K562 (cell line): Measurements from ENCODE around the gene SAMM50. TPM values are rescaled to one million over a fixed set of nuclear protein-coding genes. Genes with fewer than 3 reads are reported as not detected.

Experiments
- ARNT ChIP-seq, 2 experiments: fragments of 450-650 bp; IDR thresholded peaks; 2 replicates each; pipeline ENCODE4 v1.6.1; 2016; ENCODE audit warnings: mild to moderate bottlenecking in 1 of 2
- E2F3 ChIP-seq: fragments of 250-450 bp; sonication (Bioruptor Pico); IDR thresholded peaks from 2 replicates; pipeline ENCODE4 v1.4.0; 2020; ENCODE audit warnings: mild to moderate bottlenecking
- GABPA ChIP-seq: fragments of 200-800 bp; sonication (Bioruptor generic); conservative IDR thresholded peaks from 2 replicates; pipeline ENCODE4 v1.6.1; 2016; ENCODE audit warnings: low read depth, missing genetic modification characterization, missing compliant biosample characterization
- KDM2B ChIP-seq: fragments of 250-450 bp; sonication (Bioruptor Pico); IDR thresholded peaks from 2 replicates; pipeline ENCODE4 v1.8.0; 2021; ENCODE audit warnings: mild to moderate bottlenecking, moderate library complexity
- OTX1 ChIP-seq: fragments of 450-650 bp; formaldehyde crosslinking; IDR thresholded peaks from 2 replicates; pipeline ENCODE4 v1.4.0; 2022; ENCODE audit warnings: mild to moderate bottlenecking
- PKNOX1 ChIP-seq: fragments of 450-650 bp; IDR thresholded peaks from 2 replicates; pipeline ENCODE4 v1.6.1; 2016
- SMARCC2 ChIP-seq: fragments of 450-650 bp; IDR thresholded peaks from 2 replicates; pipeline ENCODE4 v1.6.1; 2017; ENCODE audit warnings: antibody characterized with exemption, moderate library complexity, mild to moderate bottlenecking, low read depth
- STAG1 ChIP-seq: sonication (generic); formaldehyde crosslinking; IDR thresholded peaks from 2 replicates; pipeline ENCODE4 v1.5.0; 2020; ENCODE audit warnings: missing genetic modification reagents, borderline replicate concordance
- TAF1 ChIP-seq: IDR thresholded peaks from 2 replicates; pipeline ENCODE4 v1.6.1; 2011; ENCODE audit warnings: mild to moderate bottlenecking, low read length, moderate library complexity; ENCODE audit not compliant: insufficient read depth, control insufficient read depth, severe bottlenecking; ENCODE audit errors: extremely low read depth
- THRA ChIP-seq: fragments of 450-650 bp; IDR thresholded peaks from 2 replicates; pipeline ENCODE4 v1.6.1; 2017; ENCODE audit warnings: mild to moderate bottlenecking, moderate library complexity
- U2AF1 ChIP-seq: fragments of 200-400 bp; formaldehyde crosslinking; optimal IDR thresholded peaks from 2 replicates; pipeline ENCODE3; 2017; ENCODE audit warnings: mild to moderate bottlenecking, low read depth, low read length, moderate library complexity
- ZNF41 ChIP-seq: fragments of 250-450 bp; sonication (Bioruptor Pico); conservative IDR thresholded peaks from 2 replicates; pipeline ENCODE4 v1.4.0; 2020; ENCODE audit warnings: mild to moderate bottlenecking
- ZNF444 ChIP-seq: fragments of 250-450 bp; sonication (Bioruptor Pico); IDR thresholded peaks from 2 replicates; pipeline ENCODE4 v1.4.0; 2020; ENCODE audit warnings: mild to moderate bottlenecking, moderate library complexity
- ZSCAN32 ChIP-seq: fragments of 450-650 bp; formaldehyde crosslinking; IDR thresholded peaks from 2 replicates; pipeline ENCODE4 v1.4.0; 2020; ENCODE audit warnings: mild to moderate bottlenecking, moderate library complexity
- polyA plus RNA-seq, 8 experiments: library from polyadenylated mRNA; depleted of rRNA in 4 of 8; stranded (reverse) in 5 of 8; unstranded in 3 of 8; fragments of >200 nt; fragmentation: Nextera tagmentation in 2 of 8; fragmentation: Illumina TruSeq in 1 of 8; extraction: Ambion mirVana in 2 of 8; extraction: Trizol in 1 of 8; gene quantifications; 2 replicates each; pipeline versions ENCODE4 v1.2.1 to v1.2.3, GENCODE V29; 2011 to 2014; ENCODE audit warnings: inconsistent platforms in 1 of 8, missing spikeins in 1 of 8
- total RNA-seq, 7 experiments: library from RNA; depleted of rRNA in 6 of 7; stranded (reverse); fragments of >200 nt in 6 of 7; fragmentation: Illumina TruSeq in 2 of 7; extraction: Trizol in 2 of 7; gene quantifications; 2 replicates each; pipeline versions ENCODE4 v1.2.1 to v1.2.3, GENCODE V29; 2011 to 2021; ENCODE audit warnings: low replicate concordance in 1 of 7
- TF ChIP-seq, protein P1 (sequence below): fragments of 450-650 bp; IDR thresholded peaks from 2 replicates; pipeline ENCODE4 v1.6.1; 2017; ENCODE audit warnings: antibody characterized with exemption, mild to moderate bottlenecking
- TF ChIP-seq, protein P2 (sequence below): sonication (generic); formaldehyde crosslinking; IDR thresholded peaks from 2 replicates; pipeline ENCODE4 v1.8.0; 2022; ENCODE audit warnings: mild to moderate bottlenecking, missing genetic modification reagents

Gene SAMM50
- total and polyA plus RNA-seq, 9 of the 15 experiments (the other 6 are each of a cell fraction or from before 2014, with no cell fraction given) = 14.6 to 49.3 (median 38.1) TPM

- TF ChIP-seq, protein P1, sequence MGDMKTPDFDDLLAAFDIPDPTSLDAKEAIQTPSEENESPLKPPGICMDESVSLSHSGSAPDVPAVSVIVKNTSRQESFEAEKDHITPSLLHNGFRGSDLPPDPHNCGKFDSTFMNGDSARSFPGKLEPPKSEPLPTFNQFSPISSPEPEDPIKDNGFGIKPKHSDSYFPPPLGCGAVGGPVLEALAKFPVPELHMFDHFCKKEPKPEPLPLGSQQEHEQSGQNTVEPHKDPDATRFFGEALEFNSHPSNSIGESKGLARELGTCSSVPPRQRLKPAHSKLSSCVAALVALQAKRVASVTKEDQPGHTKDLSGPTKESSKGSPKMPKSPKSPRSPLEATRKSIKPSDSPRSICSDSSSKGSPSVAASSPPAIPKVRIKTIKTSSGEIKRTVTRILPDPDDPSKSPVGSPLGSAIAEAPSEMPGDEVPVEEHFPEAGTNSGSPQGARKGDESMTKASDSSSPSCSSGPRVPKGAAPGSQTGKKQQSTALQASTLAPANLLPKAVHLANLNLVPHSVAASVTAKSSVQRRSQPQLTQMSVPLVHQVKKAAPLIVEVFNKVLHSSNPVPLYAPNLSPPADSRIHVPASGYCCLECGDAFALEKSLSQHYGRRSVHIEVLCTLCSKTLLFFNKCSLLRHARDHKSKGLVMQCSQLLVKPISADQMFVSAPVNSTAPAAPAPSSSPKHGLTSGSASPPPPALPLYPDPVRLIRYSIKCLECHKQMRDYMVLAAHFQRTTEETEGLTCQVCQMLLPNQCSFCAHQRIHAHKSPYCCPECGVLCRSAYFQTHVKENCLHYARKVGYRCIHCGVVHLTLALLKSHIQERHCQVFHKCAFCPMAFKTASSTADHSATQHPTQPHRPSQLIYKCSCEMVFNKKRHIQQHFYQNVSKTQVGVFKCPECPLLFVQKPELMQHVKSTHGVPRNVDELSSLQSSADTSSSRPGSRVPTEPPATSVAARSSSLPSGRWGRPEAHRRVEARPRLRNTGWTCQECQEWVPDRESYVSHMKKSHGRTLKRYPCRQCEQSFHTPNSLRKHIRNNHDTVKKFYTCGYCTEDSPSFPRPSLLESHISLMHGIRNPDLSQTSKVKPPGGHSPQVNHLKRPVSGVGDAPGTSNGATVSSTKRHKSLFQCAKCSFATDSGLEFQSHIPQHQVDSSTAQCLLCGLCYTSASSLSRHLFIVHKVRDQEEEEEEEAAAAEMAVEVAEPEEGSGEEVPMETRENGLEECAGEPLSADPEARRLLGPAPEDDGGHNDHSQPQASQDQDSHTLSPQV = no peak; the same call in none of the 2 replicates
- TF ChIP-seq E2F3 (CRISPR knock-in tag) (no peak), SMARCC2 (peak; percentile 66; the same call in 1 of the 2 replicates), OTX1 (CRISPR knock-in tag) (no peak), KDM2B (CRISPR knock-in tag) (no peak), ZSCAN32 (CRISPR knock-in tag) (no peak), U2AF1 (no peak), STAG1 (CRISPR knock-in tag) (no peak), GABPA (tag) (no peak), PKNOX1 (no peak), ZNF41 (no peak), THRA (no peak), TAF1 (peak; percentile 23), ARNT (IDR thresholded peaks at IDR 0.05) (0 out of 4 replicates have a peak, but pooled peaks of 1 of the 2 experiments have one; percentile 31), ZNF444 (CRISPR knock-in tag) (no peak)
- TF ChIP-seq, protein P2, sequence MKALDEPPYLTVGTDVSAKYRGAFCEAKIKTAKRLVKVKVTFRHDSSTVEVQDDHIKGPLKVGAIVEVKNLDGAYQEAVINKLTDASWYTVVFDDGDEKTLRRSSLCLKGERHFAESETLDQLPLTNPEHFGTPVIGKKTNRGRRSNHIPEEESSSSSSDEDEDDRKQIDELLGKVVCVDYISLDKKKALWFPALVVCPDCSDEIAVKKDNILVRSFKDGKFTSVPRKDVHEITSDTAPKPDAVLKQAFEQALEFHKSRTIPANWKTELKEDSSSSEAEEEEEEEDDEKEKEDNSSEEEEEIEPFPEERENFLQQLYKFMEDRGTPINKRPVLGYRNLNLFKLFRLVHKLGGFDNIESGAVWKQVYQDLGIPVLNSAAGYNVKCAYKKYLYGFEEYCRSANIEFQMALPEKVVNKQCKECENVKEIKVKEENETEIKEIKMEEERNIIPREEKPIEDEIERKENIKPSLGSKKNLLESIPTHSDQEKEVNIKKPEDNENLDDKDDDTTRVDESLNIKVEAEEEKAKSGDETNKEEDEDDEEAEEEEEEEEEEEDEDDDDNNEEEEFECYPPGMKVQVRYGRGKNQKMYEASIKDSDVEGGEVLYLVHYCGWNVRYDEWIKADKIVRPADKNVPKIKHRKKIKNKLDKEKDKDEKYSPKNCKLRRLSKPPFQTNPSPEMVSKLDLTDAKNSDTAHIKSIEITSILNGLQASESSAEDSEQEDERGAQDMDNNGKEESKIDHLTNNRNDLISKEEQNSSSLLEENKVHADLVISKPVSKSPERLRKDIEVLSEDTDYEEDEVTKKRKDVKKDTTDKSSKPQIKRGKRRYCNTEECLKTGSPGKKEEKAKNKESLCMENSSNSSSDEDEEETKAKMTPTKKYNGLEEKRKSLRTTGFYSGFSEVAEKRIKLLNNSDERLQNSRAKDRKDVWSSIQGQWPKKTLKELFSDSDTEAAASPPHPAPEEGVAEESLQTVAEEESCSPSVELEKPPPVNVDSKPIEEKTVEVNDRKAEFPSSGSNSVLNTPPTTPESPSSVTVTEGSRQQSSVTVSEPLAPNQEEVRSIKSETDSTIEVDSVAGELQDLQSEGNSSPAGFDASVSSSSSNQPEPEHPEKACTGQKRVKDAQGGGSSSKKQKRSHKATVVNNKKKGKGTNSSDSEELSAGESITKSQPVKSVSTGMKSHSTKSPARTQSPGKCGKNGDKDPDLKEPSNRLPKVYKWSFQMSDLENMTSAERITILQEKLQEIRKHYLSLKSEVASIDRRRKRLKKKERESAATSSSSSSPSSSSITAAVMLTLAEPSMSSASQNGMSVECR (CRISPR knock-in tag) = no peak
Observed at GRCh38 chr22:43969021-43969878, 14.0 kb downstream of the SAMM50 start (continued).
